Muscle layer of colon (tissue), 2 donors: ENCODE results near the gene ASIC3.

Source experiments
- H3K27ac ChIP-seq: one replicate; pipeline ENCODE4 v1.7.0; 2013; ENCODE audit warnings: low read depth, mild to moderate bottlenecking, low read length, moderate library complexity
- H3K27me3 ChIP-seq, 2 donors: one replicate each; pipeline ENCODE4 v1.7.0; 2013; ENCODE audit warnings: low read length in 2 of 2, mild to moderate bottlenecking in 2 of 2; ENCODE audit not compliant: insufficient read depth in 2 of 2, control insufficient read depth in 1 of 2
- H3K36me3 ChIP-seq: one replicate; pipeline ENCODE4 v1.7.0; 2013; ENCODE audit warnings: mild to moderate bottlenecking, low read length; ENCODE audit not compliant: insufficient read depth
- H3K4me1 ChIP-seq: one replicate; pipeline ENCODE4 v1.7.0; 2013; ENCODE audit warnings: mild to moderate bottlenecking, low read length; ENCODE audit not compliant: insufficient read depth
- H3K4me3 ChIP-seq, 2 donors: one replicate each; pipeline ENCODE4 v1.7.0; 2013; ENCODE audit warnings: low read length in 2 of 2, low read depth in 1 of 2, mild to moderate bottlenecking in 1 of 2, moderate library complexity in 1 of 2
- H3K9ac ChIP-seq: one replicate; pipeline ENCODE4 v1.7.0; 2013; ENCODE audit warnings: low read length
- H3K9me3 ChIP-seq: one replicate; pipeline ENCODE4 v1.7.0; 2013; ENCODE audit warnings: mild to moderate bottlenecking, low read length
- donor health status: abdominal sarcoma.
- donor health status: Adenocarcinoma of cecum.

ASIC3 gene

GRCh38 chr7:151047976-151048815 lies at the start of gene ASIC3:
ASIC3 (plus strand) TSS chr7:151048531; CDS start chr7:151048886, 355 bp downstream.
- Histone ChIP-seq H3K9me3 (no peaks in the 10 kb centered on the region), H3K36me3 (peaks cover 10% of the 10 kb centered on the region), H3K9ac (no peak within 1 kb of the TSS), H3K4me1 (peaks cover 10% of the 10 kb centered on the region), H3K27me3 (peaks cover 0 to 6% of the 10 kb centered on the region in 2 donors), H3K4me3 (no peak within 1 kb of the TSS), H3K27ac (no peak within 1 kb of the TSS)

- H3K9me3 ChIP-seq: no peaks in the 10 kb centered on the region
- no peaks in the 10 kb centered on the region for H3K4me1 ChIP-seq
- H3K27me3 ChIP-seq: peaks cover 0 to 4% of the 10 kb centered on the region in 2 donors
- no peak overlapping the region for H3K27ac ChIP-seq
- H3K9ac ChIP-seq: no peak overlapping the region
- H3K36me3 ChIP-seq: no peaks in the 10 kb centered on the region
- no peak overlapping the region for H3K4me3 ChIP-seq
These were observed 49.3 kb upstream of the ASIC3 start for GRCh38 chr7:150999001-150999400.

GRCh38 chr7:150999497-151000230 lies 48.7 kb upstream of the ASIC3 start:
- Histone ChIP-seq H3K27me3 (peaks cover 0 to 4% of the 10 kb centered on the region in 2 donors), H3K9me3 (no peaks in the 10 kb centered on the region), H3K4me1 (no peaks in the 10 kb centered on the region), H3K9ac (no peak overlapping the region), H3K4me3 (no peak overlapping the region), H3K27ac (no peak overlapping the region), H3K36me3 (no peaks in the 10 kb centered on the region)

- Histone ChIP-seq H3K9ac (no peak overlapping the region), H3K4me3 (no peak overlapping the region), H3K9me3 (no peaks in the 10 kb centered on the region), H3K27me3 (peaks cover 0 to 4% of the 10 kb centered on the region in 2 donors), H3K4me1 (no peaks in the 10 kb centered on the region), H3K36me3 (no peaks in the 10 kb centered on the region), H3K27ac (no peak overlapping the region)
These were observed 47.3 kb upstream of the ASIC3 start for GRCh38 chr7:151000897-151001495.

DNA sequence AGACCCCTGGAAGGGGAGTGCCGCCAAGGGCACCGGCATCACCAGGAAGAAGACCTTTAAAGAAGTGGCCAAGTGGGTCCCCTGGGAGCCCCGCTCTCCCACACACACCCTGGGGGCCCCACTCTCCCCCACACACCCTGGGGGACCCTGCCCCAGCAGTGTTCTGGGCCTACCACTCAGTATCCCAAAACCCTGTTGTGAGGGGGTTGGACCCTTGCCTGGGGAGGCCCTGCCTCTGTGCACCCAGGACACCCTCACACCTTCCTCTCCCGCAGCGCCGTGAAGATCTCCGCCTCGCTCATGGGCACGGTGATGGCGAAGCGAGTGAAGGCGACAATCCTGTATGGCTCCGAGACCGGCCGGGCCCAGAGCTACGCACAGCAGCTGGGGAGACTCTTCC lies 46.8 kb upstream of the ASIC3 start:
- Histone ChIP-seq H3K4me3 (no peak overlapping the region), H3K4me1 (no peaks in the 10 kb centered on the region), H3K27ac (no peak overlapping the region), H3K9me3 (no peaks in the 10 kb centered on the region), H3K36me3 (no peaks in the 10 kb centered on the region), H3K9ac (no peak overlapping the region), H3K27me3 (peaks cover 0 to 4% of the 10 kb centered on the region in 2 donors)

GRCh38 chr7:151003572-151003971 lies 44.8 kb upstream of the ASIC3 start:
- H3K4me1 ChIP-seq: no peaks in the 10 kb centered on the region
- H3K4me3 ChIP-seq: no peak overlapping the region
- no peaks in the 10 kb centered on the region for H3K36me3 ChIP-seq
- H3K27me3 ChIP-seq: peaks cover 0 to 7% of the 10 kb centered on the region in 2 donors
- no peak overlapping the region for H3K9ac ChIP-seq
- no peak overlapping the region for H3K27ac ChIP-seq
- no peaks in the 10 kb centered on the region for H3K9me3 ChIP-seq

GRCh38 chr7:151005566-151005965 lies 42.8 kb upstream of the ASIC3 start:
- Histone ChIP-seq H3K4me1 (no peaks in the 10 kb centered on the region), H3K36me3 (no peaks in the 10 kb centered on the region), H3K9ac (no peak overlapping the region), H3K4me3 (no peak overlapping the region), H3K9me3 (no peaks in the 10 kb centered on the region), H3K27me3 (peaks cover 0 to 21% of the 10 kb centered on the region in 2 donors), H3K27ac (no peak overlapping the region)

DNA sequence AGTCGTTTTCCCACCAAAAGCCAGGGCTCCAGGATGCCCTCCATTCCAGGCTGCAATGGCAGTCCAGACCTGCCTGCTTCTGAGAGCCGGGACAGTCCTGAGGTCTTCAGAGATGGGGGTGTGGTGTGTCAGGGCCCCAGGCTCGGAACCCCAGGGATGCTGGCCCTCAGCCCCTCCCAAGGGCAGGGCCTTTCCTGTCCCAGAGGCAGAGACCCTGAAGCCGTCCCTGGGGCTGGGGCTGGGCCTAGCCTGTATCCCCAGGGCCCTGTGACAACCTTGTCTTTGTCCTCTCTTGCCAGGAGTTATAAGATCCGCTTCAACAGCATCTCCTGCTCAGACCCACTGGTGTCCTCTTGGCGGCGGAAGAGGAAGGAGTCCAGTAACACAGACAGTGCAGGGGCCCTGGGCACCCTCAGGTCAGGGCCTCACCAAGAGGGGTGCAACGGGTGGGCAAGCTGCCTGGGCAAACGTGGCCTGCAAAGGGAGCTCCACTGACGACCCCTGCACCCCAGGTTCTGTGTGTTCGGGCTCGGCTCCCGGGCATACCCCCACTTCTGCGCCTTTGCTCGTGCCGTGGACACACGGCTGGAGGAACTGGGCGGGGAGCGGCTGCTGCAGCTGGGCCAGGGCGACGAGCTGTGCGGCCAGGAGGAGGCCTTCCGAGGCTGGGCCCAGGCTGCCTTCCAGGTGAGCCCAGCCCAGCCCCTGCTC lies 41.6 kb upstream of the ASIC3 start:
- no peaks in the 10 kb centered on the region for H3K4me1 ChIP-seq
- no peak overlapping the region for H3K4me3 ChIP-seq
- no peaks in the 10 kb centered on the region for H3K9me3 ChIP-seq
- no peak overlapping the region for H3K27ac ChIP-seq
- H3K27me3 ChIP-seq: peaks cover 0 to 22% of the 10 kb centered on the region in 2 donors
- H3K9ac ChIP-seq: no peak overlapping the region
- H3K36me3 ChIP-seq: no peaks in the 10 kb centered on the region

GRCh38 chr7:151007469-151007898 lies 40.8 kb upstream of the ASIC3 start:
- H3K36me3 ChIP-seq: no peaks in the 10 kb centered on the region
- H3K27ac ChIP-seq: no peak overlapping the region
- H3K9me3 ChIP-seq: no peaks in the 10 kb centered on the region
- H3K4me1 ChIP-seq: no peaks in the 10 kb centered on the region
- peaks cover 4 to 22% of the 10 kb centered on the region in 2 donors for H3K27me3 ChIP-seq
- H3K9ac ChIP-seq: no peak overlapping the region
- H3K4me3 ChIP-seq: no peak overlapping the region

GRCh38 chr7:151008143-151008510 lies 40.2 kb upstream of the ASIC3 start:
- Histone ChIP-seq H3K4me1 (no peaks in the 10 kb centered on the region), H3K27ac (no peak overlapping the region), H3K4me3 (peak overlapping the region in 1 of 2 donors; percentile 38), H3K9ac (no peak overlapping the region), H3K9me3 (no peaks in the 10 kb centered on the region), H3K36me3 (no peaks in the 10 kb centered on the region), H3K27me3 (peaks cover 10 to 24% of the 10 kb centered on the region in 2 donors)
